Amniotic stem cell (primary cell): ENCODE results near the gene ZNF736.
"Not testable (repeated sequence)": the region's sequence is repeated elsewhere in the genome, so short reads cannot be mapped to it uniquely, and the experiment has no call there.

Experiments
- DNase-seq: peaks from one replicate; lab custom pipeline; 2025; lab: John Stamatoyannopoulos, UW

Gene ZNF736

DNA sequence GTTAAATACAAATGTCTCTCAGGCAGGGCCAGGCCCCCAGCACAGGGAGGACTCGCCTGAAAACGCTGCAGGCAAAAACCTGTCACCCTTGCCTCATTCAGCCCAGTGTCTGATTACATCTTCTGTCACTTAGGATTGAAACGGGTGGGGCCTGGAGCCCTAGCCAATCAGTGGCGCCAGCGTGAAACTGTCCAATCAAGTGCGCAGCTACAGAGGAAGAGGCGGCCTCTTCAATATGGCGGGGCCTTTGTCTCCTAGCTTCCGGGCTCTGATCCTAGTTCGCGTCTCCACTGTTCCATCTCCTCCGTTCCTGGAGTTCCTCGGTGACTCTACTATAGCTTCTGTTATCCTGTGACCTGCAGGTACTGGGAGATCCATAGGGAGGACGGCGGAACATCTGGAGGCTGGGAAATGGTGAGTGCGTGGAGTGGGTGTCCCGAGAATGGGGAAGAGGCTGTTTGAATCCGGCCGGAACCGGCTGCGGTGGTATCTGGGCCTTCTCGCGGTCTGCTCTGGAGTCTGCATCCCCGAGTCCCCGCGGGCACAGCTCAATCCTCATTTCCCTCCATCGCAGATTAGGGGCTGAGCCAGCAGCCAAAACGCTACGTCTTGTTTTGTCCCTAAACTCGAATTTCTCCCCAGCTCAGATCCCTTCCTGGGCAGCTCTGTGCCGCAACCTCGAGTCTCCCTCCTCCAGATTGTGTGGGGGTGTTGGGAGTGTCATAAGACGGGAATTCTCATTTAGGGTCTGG is at the start of gene ZNF736:
TSS of gene ZNF736 (plus strand) at position 222 of the 752 bp plus-strand sequence. CDS start at position 412, 190 bp downstream.
- DNase-seq: peak; percentile 79

DNA sequence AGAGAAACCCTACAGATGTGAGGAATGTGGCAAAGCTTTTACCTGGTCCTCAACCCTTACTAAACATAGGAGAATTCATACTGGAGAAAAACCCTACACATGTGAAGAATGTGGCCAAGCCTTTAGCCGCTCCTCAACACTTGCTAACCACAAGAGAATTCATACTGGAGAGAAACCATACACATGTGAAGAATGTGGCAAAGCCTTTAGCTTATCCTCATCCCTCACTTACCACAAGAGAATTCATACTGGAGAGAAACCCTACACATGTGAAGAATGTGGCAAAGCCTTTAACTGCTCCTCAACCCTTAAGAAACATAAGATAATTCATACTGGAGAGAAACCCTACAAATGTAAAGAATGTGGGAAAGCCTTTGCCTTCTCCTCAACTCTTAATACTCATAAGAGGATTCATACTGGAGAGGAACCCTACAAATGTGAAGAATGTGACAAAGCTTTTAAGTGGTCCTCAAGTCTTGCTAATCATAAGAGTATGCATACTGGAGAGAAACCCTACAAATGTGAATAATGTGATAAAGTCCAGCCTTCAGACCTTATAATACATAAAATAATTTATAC is 47.3 kb upstream of the ZNF736 start:
- DNase-seq: no peak

DNA sequence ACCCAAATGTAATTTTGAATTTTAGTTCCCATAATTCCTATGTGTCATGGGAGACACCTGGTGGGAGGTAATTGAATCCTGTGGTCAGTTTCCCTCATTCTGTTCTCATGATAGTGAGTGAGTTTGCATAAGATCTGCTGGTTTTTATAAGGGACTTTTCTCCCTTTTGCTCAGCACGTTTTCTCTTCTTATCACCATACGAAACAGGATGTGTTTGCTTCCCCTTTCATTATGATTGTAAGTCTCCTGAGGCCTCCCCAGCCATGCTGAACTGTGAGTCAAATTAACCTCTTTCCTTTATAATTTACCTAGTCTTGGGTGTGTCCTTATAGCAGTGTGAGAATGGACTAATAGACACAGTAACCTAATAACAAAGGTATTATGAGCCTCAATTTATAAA is 36.1 kb upstream of the ZNF736 start:
- no peak for DNase-seq

DNA sequence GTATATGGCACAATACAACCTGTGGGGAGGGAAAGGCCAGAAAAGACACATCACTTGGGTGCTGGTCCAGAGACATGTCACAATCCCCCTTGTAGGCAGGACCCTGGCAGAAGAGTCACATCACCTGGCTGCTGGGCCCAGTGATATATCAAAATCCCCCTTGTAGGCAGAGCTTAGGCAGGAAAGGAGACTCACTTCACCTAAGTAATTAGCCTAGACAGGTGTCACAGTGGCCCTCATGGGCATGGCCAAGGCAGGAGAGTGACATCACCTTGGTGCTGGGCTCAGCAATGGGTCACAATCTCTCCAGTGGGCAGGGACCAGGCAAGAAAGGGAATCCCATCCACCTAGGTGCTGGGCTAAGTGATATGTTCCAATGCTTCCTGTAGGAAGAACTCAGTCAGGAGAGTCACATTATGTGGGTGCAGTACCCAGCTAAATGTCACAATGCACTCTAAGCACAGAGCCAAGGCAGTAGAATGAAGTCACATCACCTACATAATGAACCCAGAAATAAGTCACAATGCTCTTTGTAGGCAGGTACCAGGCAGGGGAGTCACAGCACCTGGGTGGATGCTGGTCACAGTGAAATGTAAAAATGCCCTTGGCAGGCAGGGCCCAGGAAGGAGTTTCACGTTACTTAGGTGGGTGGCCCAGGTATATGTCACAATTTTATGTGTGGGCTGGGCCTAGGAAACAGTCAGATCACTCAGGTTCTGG is 18.9 kb upstream of the ZNF736 start:
- DNase-seq: no peak

DNA sequence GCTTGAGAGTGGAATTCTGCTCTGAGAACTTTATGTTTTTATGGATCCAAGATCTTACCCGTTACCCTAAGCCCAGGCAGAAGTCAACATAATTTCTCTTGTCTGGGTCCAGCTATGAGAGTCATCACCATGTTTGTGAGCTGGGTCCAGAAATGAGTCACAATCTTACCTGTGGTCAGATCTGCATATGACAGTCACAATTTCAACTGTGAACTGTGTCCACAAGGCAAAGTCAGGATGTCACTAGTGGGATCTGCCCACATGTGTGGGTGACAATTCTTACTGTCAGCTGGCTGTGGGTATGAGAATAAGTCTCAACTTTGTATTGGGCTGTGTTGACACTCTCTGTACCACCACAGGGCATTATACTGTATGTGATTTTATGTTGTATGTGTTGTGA is 16.3 kb upstream of the ZNF736 start:
- not testable (repeated sequence) for DNase-seq

DNA sequence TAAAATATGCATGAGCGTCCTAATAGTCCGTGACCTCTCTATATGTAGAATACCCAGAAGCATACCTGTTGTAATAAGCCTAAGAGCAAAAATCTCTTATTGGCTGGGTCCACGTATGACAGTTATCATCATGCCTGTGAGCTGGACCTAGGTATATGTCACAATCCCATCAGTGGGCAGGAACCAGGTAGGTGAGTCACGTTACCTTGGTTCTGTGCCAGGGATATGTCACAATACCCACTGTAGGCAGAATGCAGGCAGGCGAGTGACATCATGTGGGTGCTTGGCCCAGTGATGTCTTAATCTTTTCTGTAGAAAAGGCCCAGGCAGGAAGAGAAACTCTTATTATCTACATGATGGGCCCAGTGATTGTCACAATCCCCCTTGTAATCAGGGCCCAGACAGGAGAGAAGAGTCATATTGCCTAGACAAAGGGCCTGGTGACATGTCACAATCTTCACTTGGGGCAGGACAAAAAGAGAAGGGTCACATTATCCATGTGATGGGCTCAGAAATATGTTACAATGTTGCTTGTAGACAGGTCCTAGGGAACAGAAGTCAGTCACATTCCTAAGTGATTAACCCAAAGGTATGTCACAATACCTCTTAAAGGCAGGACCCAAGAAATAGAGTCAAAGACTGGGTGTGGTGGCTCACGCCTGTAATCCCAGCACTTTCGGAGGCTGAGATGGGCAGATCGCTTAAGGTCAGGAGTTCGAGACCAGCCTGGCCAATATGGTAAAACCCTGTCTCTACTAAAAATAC is 12.9 kb upstream of the ZNF736 start:
- no peak for DNase-seq

DNA sequence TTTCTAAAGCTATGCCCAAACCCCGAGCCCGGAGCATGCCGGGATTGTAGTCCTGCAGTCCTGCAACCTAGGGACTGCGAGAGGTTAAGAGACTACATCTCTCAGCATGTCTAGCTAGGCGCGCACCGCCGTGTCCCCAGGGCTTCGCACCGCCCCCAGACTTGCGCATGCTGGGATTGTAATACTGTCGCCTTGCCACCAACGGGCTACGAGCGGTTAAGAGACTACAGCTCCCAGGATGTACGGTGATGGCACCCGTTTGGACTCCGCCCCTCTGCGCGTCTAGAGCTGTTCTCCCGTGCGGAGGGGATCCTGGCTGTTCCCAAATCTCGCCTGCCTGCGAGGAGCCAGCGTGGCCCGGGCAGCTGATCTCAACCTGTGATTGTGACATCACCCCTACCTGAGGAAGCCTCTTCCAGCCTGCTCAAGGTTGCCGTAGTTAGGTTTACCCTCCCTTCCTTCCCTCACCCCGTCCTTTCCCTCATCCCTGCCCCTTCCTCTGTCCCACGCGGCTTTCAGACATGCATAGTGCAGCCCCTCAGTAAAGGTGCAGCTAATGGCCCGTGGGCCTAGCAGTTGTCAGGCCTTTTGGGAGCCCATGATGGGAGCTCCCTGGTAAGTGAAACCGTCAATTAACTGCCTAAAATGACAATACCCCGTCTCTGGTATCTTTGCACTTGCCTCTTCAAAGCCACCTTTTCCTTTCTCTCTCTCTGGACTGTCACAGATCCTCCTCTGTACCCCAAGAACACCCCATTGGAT is 6.3 kb upstream of the ZNF736 start:
- no peak for DNase-seq

DNA sequence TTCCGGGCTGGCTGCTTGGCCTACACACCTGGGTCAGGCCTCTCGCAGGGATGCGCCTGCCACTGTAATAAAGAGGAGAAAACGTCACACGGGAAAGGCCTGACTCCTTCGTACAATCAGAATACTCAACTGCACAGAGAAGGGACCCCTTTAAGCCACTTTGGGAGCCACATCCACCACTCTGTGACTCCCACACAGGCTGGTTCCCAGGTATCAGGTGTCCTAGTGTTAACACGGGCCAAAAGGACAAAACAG is 5.8 kb upstream of the ZNF736 start:
- no peak for DNase-seq

DNA sequence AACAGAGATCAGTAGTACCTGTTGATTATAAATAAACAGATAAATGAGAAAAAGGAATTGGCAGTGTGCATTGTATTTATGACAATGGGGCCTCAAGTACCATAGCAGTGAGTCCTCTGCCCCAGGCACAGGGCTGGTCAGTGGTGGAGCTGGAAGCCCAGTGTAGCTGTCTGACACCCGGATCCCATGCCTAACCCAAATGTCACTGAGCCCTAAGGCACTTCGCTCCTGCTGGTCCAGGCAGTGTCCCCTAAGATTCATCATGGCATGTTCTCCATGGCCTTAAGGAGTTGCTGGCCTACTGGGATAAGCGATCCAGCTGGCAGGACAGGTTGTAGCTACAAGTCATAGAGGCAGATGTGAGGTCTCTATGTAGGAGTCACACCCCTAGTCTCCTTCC is 3.3 kb upstream of the ZNF736 start:
- no peak for DNase-seq

DNA sequence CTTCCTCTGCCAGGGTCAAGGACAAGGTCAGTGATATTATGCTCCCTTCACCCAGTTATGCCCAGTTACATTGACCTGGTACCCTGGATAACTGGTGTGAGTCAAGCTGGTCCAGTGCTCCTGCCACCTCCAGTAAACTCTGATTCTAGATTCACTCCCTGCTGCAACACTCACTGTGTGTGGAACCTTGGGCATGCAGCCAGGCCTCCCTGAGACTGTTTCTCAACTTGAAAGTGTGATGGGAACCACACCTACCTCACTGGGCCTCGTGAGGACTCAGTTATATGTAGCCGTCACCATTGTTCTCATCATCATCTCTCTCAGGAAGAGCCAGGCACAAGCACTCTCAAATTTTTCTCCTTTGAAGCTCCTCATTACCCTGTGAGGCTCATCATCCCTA is 935 bp upstream of the ZNF736 start:
- DNase-seq: no peak

DNA sequence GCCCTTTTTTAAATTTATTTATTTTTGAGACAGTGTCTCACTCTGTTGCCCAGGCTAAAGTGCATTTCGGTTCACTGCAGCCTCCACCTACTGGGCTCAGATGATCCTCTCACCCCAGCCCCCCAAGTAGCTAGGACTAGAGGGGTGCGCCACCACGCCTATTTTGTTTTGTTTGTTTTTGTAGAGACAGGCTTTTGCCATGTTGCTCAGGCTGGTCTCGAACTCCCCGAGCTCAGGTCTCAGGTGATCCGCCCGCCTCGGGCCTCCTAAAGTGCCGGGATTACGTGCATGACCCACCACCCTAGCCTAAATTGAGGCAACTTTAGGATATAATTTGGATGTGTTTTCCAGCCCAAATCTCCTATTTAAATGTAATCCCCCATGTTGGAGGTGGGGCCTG is 805 bp downstream of the ZNF736 start:
- no peak for DNase-seq

DNA sequence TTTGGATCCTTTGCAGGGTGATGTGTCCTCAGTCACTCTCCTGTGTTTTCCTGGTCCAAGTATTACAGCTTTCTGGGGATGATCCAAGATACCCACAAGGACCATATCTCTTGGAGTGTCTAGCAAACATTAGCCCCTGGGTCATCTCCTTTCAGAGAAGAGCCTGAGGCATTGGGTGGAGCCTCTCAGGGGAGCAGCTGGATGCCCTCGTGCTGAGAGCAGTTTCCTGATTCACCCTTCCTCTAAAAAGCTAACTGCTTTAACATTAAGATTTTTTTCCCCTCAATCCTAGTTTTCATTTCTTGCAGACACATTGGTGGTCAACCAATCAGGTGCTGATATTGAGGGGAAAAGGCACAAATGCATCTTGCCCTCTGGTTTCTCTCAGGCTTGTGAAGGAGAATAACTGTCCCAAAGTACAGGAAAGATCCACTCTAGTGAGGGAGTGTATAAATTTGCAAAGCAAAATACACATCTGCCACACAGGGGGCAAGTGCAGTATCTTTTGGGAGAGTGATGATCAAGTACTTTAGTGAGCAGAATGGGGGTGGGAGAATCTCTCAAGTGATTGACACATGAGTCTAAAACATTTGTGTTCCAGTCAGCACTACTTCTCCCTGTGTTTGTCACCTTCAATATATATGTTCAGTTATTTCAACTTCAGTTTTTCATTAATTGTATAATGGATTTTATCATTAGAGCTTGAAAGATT is 2.4 kb downstream of the ZNF736 start:
- not testable (repeated sequence) for DNase-seq

DNA sequence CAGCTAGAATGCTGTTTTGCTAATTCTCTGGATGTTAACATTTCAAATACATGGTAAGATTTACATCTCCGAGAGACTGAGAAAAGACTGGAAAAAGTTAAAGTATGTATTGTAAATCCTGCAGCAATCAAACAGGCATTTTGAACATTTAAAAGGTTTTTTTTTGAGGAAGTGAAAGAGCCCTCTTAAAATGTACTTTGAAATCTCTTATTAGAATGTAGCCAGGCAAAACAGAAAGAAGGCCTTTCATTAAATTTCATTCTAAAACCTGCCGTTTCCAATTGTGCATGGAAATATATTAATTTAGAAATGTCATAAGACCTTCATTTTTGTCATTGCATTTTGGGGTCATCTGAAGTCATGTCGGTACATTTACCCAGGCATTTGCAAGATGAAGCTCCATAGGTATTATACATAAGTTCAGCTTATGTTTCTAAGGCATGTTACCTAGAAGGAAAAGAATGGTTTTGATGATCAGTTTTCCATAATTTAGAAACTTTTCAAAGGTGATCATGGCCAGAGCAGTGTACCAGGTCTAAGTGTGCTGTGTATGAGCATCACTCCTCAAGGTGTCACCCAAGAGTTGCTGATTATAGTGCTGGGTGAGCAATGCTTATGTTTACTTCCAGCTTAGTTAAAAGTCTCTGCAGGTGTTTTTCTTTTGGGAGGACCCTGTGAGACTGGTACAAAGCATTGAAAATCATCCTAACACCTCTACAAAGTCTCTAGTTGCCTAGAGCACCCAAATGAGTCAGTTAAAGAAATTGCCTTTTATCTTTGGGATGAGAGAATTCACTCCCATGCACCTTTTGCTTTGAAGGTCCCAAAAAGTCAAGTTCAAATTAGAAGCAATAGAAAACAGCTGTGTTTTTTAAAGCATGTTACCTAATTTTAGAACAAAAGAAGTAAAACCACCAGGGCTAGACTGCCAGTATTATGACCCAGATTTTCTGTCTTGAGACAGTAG is 7.1 kb downstream of the ZNF736 start:
- DNase-seq: no peak

DNA sequence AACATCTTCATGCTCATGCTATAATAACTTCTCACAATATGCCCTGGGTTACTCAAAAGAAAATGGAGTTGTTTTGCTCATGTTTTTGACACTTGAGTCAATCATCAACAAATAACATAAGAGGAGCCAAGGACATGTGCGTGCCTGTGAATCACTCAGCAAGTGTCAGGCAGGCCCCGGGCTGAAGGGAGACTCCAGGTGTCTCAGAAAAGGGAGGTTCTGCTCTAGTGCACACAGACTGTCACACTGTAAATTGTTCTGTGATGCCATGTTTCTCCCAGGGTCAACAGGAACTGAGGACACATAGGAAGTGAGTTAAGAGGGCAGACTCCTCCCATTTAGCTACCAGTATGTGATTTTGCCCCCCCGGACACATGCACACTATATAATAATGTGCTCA is 10.4 kb downstream of the ZNF736 start:
- not testable (repeated sequence) for DNase-seq

DNA sequence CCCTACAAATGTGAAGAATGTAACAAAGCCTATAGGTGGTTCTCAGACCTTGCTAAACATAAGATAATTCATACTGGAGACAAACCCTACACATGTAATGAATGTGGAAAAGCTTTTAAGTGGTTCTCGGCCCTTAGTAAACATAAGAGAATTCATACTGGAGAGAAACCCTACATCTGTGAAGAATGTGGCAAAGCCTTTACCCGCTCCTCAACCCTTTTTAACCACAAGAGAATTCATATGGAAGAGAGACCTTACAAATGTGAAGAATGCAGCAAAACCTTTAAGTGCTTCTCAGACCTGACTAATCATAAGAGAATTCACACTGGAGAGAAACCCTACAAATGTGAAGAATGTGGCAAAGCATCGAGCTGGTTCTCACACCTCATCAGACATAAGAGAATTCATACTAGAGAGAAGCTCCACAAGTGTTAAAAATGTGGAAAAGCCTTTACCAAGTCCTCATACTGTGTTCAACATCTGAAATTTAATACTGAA is 35.0 kb downstream of the ZNF736 start:
- not testable (repeated sequence) for DNase-seq

DNA sequence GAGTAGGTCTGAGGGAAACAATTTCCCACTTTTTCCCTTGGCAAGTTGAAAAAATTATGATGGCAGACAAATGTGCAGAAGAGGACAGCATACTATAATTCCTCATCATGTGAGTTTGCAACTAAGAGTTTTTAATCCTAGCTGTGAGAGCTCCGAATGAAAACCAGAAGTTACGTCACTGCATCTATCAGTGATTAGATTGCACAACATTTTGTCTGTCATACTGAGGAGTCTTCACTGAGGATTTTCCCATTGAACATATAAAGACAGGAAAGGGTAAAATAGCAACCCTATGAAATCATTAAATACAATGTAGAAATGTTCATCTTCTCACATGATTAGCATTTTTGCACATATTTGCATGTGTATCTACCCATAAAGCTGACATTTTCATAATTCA is 45.8 kb downstream of the ZNF736 start:
- no peak for DNase-seq

DNA sequence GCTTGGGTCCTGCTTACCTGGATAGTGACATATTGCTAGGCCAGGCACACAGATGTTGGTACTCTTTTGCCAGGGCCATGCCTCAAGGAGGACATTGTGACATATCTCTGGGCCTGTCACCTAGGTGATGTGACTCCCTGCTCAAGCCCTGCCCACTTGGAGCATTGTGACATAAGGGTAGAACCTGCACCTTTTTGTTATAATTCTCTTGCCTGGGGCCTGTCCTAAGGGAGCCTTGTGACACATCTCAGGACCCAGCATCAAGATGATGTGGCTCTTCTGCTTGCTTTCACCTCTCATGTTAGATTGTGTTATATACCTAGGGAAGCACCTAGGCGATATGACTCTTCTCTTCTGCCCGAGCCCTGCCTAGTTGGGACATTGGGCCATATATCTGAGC is 57.4 kb downstream of the ZNF736 start:
- DNase-seq: no peak

DNA sequence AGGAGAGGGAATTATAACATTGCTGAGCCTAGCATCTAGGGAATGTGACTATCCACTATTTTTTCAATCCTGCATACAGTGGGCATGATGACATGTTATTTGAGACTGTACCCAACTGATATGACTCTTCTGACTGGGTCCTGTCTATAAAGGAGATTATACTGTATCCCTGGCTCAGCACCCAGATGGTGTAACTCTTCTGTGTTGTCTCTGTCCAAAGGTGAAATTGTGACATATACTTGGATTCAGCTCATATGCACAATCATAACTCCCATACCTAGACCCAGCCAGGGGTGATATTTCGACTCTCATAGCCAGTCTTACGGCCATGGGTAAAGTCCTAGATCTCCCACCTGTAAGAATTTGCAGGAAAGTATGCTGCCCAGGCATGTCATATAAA is 59.3 kb downstream of the ZNF736 start:
- no peak for DNase-seq

DNA sequence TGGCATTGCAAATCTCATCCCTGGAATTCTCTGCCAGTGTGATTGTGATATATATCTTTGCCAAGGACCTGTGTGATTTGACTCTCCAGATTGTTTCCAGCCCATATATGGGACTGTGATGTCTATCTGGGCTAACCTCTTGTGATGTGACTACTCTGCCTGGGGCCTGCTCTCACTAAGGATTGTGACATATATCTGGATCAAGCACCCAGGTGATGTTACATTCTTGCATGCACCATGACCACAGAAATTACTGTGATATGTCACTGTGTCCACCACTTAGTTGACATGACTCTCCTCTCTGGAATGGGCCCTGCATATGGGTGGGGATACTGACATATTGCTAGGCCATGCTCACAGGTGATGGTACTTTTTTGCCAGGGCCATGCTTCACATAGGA is 86.6 kb downstream of the ZNF736 start:
- no peak for DNase-seq
